ENCODE measurements around the gene TBC1D23.

The TBC1D23 gene

DNA sequence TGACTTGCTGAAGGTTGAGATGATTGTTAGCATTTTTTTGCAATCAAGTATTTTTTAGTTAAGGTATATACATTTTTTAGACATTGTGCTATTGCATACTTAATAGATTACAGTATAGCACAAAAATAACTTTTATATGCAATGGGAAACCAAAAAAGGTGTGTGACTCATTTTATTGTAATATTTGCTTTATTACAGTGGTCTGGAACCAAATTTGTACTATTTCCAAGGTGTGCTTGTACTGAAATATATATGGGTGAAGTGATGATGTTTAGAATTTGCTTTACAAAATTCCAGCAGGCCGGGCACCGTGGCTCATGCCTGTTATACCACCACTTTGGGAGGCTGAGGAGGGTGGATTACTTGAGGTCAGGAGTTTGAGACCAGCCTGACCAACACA is 29.1 kb upstream of the TBC1D23 start:
- TF ChIP-seq ZNF70 (CRISPR knock-in tag; IDR thresholded peaks at IDR 0.05) (no peak), CSDC2 (CRISPR knock-in tag; IDR thresholded peaks at IDR 0.05) (no peak), ZNF8 (CRISPR knock-in tag; IDR thresholded peaks at IDR 0.05) (no peak), ARNTL (CRISPR knock-in tag; IDR thresholded peaks at IDR 0.05; ENCODE audit: borderline replicate concordance, low read depth) (no peak), ZNF565 (CRISPR knock-in tag; conservative IDR thresholded peaks at IDR 0.05; ENCODE audit: low read depth) (no peak), ISL1 (CRISPR knock-in tag; IDR thresholded peaks at IDR 0.05) (no peak), ZFP3 (CRISPR knock-in tag; IDR thresholded peaks at IDR 0.05) (no peak), ESRRG (CRISPR knock-in tag; IDR thresholded peaks at IDR 0.05) (no peak), GLIS3 (CRISPR knock-in tag; IDR thresholded peaks at IDR 0.05) (no peak), OSR1 (CRISPR knock-in tag; IDR thresholded peaks at IDR 0.05) (no peak), ZC3H10 (CRISPR knock-in tag; IDR thresholded peaks at IDR 0.05) (no peak)
- TF ChIP-seq, protein P1, sequence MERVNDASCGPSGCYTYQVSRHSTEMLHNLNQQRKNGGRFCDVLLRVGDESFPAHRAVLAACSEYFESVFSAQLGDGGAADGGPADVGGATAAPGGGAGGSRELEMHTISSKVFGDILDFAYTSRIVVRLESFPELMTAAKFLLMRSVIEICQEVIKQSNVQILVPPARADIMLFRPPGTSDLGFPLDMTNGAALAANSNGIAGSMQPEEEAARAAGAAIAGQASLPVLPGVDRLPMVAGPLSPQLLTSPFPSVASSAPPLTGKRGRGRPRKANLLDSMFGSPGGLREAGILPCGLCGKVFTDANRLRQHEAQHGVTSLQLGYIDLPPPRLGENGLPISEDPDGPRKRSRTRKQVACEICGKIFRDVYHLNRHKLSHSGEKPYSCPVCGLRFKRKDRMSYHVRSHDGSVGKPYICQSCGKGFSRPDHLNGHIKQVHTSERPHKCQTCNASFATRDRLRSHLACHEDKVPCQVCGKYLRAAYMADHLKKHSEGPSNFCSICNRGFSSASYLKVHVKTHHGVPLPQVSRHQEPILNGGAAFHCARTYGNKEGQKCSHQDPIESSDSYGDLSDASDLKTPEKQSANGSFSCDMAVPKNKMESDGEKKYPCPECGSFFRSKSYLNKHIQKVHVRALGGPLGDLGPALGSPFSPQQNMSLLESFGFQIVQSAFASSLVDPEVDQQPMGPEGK (CRISPR knock-in tag; IDR thresholded peaks at IDR 0.05; ENCODE audit: borderline replicate concordance): no peak
- TF ChIP-seq, protein P2, sequence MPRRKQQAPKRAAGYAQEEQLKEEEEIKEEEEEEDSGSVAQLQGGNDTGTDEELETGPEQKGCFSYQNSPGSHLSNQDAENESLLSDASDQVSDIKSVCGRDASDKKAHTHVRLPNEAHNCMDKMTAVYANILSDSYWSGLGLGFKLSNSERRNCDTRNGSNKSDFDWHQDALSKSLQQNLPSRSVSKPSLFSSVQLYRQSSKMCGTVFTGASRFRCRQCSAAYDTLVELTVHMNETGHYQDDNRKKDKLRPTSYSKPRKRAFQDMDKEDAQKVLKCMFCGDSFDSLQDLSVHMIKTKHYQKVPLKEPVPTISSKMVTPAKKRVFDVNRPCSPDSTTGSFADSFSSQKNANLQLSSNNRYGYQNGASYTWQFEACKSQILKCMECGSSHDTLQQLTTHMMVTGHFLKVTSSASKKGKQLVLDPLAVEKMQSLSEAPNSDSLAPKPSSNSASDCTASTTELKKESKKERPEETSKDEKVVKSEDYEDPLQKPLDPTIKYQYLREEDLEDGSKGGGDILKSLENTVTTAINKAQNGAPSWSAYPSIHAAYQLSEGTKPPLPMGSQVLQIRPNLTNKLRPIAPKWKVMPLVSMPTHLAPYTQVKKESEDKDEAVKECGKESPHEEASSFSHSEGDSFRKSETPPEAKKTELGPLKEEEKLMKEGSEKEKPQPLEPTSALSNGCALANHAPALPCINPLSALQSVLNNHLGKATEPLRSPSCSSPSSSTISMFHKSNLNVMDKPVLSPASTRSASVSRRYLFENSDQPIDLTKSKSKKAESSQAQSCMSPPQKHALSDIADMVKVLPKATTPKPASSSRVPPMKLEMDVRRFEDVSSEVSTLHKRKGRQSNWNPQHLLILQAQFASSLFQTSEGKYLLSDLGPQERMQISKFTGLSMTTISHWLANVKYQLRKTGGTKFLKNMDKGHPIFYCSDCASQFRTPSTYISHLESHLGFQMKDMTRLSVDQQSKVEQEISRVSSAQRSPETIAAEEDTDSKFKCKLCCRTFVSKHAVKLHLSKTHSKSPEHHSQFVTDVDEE (CRISPR knock-in tag; IDR thresholded peaks at IDR 0.05): no peak
- TF ChIP-seq, protein P3, sequence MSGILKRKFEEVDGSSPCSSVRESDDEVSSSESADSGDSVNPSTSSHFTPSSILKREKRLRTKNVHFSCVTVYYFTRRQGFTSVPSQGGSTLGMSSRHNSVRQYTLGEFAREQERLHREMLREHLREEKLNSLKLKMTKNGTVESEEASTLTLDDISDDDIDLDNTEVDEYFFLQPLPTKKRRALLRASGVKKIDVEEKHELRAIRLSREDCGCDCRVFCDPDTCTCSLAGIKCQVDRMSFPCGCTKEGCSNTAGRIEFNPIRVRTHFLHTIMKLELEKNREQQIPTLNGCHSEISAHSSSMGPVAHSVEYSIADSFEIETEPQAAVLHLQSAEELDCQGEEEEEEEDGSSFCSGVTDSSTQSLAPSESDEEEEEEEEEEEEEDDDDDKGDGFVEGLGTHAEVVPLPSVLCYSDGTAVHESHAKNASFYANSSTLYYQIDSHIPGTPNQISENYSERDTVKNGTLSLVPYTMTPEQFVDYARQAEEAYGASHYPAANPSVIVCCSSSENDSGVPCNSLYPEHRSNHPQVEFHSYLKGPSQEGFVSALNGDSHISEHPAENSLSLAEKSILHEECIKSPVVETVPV (CRISPR knock-in tag; IDR thresholded peaks at IDR 0.05): no peak
- TF ChIP-seq, protein P4, sequence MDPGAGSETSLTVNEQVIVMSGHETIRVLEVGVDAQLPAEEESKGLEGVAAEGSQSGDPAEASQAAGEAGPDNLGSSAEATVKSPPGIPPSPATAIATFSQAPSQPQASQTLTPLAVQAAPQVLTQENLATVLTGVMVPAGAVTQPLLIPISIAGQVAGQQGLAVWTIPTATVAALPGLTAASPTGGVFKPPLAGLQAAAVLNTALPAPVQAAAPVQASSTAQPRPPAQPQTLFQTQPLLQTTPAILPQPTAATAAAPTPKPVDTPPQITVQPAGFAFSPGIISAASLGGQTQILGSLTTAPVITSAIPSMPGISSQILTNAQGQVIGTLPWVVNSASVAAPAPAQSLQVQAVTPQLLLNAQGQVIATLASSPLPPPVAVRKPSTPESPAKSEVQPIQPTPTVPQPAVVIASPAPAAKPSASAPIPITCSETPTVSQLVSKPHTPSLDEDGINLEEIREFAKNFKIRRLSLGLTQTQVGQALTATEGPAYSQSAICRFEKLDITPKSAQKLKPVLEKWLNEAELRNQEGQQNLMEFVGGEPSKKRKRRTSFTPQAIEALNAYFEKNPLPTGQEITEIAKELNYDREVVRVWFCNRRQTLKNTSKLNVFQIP (CRISPR knock-in tag; IDR thresholded peaks at IDR 0.05; ENCODE audit: borderline replicate concordance, low read depth): no peak
- no peak for ATAC-seq

DNA sequence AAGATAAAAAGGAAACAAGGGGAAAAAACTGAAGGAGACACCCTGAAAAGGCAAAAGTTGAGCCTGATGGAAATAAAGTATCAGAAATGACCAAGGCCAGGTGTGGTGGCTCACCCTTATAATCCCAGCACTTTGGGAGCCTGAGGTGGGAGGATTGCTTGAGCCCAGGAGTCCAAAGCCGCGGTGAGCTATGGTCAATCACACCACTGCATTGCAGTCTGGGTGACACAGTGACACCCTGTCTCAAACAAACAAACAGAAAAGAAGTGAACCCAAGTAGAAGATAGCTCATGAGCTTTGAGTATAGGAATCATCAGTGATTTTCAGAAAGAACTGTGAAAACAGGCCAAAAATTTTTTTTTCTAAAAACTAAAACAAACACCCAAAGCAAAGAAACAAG is 26.4 kb upstream of the TBC1D23 start:
- no peak for ATAC-seq
- no peak for TF ChIP-seq PPARA (CRISPR knock-in tag; IDR thresholded peaks at IDR 0.05; ENCODE audit: borderline replicate concordance)
- no peak for TF ChIP-seq CSDC2 (CRISPR knock-in tag; IDR thresholded peaks at IDR 0.05)
- no peak for TF ChIP-seq ZNF565 (CRISPR knock-in tag; conservative IDR thresholded peaks at IDR 0.05; ENCODE audit: low read depth)
- TF ChIP-seq ISL1 (CRISPR knock-in tag; IDR thresholded peaks at IDR 0.05): no peak
- no peak for TF ChIP-seq BACH2 (CRISPR knock-in tag; IDR thresholded peaks at IDR 0.05; ENCODE audit: borderline replicate concordance)
- no peak for TF ChIP-seq ZFP3 (CRISPR knock-in tag; IDR thresholded peaks at IDR 0.05)
- no peak for TF ChIP-seq ARNTL (CRISPR knock-in tag; IDR thresholded peaks at IDR 0.05; ENCODE audit: borderline replicate concordance, low read depth)
- no peak for TF ChIP-seq SNAI2 (CRISPR knock-in tag; IDR thresholded peaks at IDR 0.05)
- TF ChIP-seq, protein P1 (CRISPR knock-in tag; IDR thresholded peaks at IDR 0.05; ENCODE audit: borderline replicate concordance): no peak
- no peak for TF ChIP-seq ZC3H10 (CRISPR knock-in tag; IDR thresholded peaks at IDR 0.05)
- TF ChIP-seq, protein P4 (CRISPR knock-in tag; IDR thresholded peaks at IDR 0.05; ENCODE audit: borderline replicate concordance, low read depth): no peak

Measured in SK-N-SH treated with all-trans-retinoic acid at 6 μM for 48 hours (cell line).